ENCODE results near the gene BICDL1. TPM values are rescaled to one million over a fixed set of nuclear protein-coding genes. Genes with fewer than 3 reads are reported as not detected.
A peak's percentile ranks its signal among the peaks of the same experiment; 100 is the strongest.

The BICDL1 gene
- total and polyA plus RNA-seq, 10 of the 15 experiments (the other 5 are each of a cell fraction or from before 2014, with no cell fraction given), result 0.72 to 12.3 (median 4.2) TPM

DNA sequence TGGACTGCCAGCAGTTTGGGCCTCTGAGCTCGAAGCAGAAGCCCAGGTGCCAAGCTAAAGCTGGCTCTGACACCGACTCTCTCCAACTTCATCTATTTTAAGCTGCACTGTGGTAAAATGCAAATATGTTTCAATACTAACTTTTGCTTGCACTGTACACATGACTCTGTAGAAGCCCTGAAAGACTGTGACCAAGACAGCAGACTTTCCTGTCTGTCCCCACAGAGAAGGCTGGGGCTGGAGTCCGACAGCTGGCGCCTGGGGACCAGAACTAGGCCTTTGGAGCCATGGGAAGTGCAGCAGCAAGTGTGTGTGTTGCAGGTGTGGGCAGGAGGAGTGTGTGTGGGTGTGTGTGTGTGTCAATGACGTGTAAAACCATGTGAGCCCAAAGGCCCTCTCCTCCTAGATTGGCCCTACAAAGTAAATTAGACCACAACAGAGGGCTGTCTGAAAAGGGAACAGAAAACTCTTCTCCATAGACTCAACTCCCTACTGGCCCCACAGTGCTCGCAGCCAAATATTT, 143.9 kb downstream of the BICDL1 start (continued):
- TF ChIP-seq, protein P1, sequence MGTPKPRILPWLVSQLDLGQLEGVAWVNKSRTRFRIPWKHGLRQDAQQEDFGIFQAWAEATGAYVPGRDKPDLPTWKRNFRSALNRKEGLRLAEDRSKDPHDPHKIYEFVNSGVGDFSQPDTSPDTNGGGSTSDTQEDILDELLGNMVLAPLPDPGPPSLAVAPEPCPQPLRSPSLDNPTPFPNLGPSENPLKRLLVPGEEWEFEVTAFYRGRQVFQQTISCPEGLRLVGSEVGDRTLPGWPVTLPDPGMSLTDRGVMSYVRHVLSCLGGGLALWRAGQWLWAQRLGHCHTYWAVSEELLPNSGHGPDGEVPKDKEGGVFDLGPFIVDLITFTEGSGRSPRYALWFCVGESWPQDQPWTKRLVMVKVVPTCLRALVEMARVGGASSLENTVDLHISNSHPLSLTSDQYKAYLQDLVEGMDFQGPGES (IDR thresholded peaks at IDR 0.05), result no peak
- TF ChIP-seq SP1 (IDR thresholded peaks at IDR 0.05; ENCODE audit: low read depth, low read length) (peak; percentile 65), POLR2A (IDR thresholded peaks at IDR 0.05; ENCODE audit: low read depth, low read length) (peak; percentile 78), RAD51 (IDR thresholded peaks at IDR 0.05) (peak; percentile 75), MEF2B (IDR thresholded peaks at IDR 0.05; ENCODE audit: partially characterized antibody, poor library complexity, severe bottlenecking) (peak; percentile 92), ATF7 (IDR thresholded peaks at IDR 0.05; ENCODE audit: low read depth) (peak; percentile 94), ZNF622 (IDR thresholded peaks at IDR 0.05) (no peak), RB1 (IDR thresholded peaks at IDR 0.05; ENCODE audit: borderline replicate concordance) (no peak; the same call in 1 of the 2 replicates), POLR2AphosphoS5 (IDR thresholded peaks at IDR 0.05; ENCODE audit: low read length) (peak; percentile 80), FOS (IDR thresholded peaks at IDR 0.05; ENCODE audit: borderline replicate concordance, extremely low read depth, insufficient read length) (no peak), MYB (IDR thresholded peaks at IDR 0.05; ENCODE audit: borderline replicate concordance, low read depth, low read length) (no peak), YY1 (IDR thresholded peaks at IDR 0.05; ENCODE audit: low read depth, low read length) (peak; percentile 22; the same call in 1 of the 2 replicates), CHD4 (IDR thresholded peaks at IDR 0.05) (no peak)
- TF ChIP-seq, protein P2, sequence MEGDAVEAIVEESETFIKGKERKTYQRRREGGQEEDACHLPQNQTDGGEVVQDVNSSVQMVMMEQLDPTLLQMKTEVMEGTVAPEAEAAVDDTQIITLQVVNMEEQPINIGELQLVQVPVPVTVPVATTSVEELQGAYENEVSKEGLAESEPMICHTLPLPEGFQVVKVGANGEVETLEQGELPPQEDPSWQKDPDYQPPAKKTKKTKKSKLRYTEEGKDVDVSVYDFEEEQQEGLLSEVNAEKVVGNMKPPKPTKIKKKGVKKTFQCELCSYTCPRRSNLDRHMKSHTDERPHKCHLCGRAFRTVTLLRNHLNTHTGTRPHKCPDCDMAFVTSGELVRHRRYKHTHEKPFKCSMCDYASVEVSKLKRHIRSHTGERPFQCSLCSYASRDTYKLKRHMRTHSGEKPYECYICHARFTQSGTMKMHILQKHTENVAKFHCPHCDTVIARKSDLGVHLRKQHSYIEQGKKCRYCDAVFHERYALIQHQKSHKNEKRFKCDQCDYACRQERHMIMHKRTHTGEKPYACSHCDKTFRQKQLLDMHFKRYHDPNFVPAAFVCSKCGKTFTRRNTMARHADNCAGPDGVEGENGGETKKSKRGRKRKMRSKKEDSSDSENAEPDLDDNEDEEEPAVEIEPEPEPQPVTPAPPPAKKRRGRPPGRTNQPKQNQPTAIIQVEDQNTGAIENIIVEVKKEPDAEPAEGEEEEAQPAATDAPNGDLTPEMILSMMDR (IDR thresholded peaks at IDR 0.05 in 2 of 3, conservative IDR thresholded peaks at IDR 0.05 in 1 of 3; ENCODE audit: control insufficient read depth in 2 of 3, extremely low read depth in 1 of 3, insufficient read depth in 1 of 3, low read depth in 3 of 3, low read length in 3 of 3), result no peak
- TF ChIP-seq, protein P3, sequence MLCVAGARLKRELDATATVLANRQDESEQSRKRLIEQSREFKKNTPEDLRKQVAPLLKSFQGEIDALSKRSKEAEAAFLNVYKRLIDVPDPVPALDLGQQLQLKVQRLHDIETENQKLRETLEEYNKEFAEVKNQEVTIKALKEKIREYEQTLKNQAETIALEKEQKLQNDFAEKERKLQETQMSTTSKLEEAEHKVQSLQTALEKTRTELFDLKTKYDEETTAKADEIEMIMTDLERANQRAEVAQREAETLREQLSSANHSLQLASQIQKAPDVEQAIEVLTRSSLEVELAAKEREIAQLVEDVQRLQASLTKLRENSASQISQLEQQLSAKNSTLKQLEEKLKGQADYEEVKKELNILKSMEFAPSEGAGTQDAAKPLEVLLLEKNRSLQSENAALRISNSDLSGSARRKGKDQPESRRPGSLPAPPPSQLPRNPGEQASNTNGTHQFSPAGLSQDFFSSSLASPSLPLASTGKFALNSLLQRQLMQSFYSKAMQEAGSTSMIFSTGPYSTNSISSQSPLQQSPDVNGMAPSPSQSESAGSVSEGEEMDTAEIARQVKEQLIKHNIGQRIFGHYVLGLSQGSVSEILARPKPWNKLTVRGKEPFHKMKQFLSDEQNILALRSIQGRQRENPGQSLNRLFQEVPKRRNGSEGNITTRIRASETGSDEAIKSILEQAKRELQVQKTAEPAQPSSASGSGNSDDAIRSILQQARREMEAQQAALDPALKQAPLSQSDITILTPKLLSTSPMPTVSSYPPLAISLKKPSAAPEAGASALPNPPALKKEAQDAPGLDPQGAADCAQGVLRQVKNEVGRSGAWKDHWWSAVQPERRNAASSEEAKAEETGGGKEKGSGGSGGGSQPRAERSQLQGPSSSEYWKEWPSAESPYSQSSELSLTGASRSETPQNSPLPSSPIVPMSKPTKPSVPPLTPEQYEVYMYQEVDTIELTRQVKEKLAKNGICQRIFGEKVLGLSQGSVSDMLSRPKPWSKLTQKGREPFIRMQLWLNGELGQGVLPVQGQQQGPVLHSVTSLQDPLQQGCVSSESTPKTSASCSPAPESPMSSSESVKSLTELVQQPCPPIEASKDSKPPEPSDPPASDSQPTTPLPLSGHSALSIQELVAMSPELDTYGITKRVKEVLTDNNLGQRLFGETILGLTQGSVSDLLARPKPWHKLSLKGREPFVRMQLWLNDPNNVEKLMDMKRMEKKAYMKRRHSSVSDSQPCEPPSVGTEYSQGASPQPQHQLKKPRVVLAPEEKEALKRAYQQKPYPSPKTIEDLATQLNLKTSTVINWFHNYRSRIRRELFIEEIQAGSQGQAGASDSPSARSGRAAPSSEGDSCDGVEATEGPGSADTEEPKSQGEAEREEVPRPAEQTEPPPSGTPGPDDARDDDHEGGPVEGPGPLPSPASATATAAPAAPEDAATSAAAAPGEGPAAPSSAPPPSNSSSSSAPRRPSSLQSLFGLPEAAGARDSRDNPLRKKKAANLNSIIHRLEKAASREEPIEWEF (IDR thresholded peaks at IDR 0.05; ENCODE audit: insufficient replicate concordance, low read depth, low read length), result no peak
- TF ChIP-seq, protein P4, sequence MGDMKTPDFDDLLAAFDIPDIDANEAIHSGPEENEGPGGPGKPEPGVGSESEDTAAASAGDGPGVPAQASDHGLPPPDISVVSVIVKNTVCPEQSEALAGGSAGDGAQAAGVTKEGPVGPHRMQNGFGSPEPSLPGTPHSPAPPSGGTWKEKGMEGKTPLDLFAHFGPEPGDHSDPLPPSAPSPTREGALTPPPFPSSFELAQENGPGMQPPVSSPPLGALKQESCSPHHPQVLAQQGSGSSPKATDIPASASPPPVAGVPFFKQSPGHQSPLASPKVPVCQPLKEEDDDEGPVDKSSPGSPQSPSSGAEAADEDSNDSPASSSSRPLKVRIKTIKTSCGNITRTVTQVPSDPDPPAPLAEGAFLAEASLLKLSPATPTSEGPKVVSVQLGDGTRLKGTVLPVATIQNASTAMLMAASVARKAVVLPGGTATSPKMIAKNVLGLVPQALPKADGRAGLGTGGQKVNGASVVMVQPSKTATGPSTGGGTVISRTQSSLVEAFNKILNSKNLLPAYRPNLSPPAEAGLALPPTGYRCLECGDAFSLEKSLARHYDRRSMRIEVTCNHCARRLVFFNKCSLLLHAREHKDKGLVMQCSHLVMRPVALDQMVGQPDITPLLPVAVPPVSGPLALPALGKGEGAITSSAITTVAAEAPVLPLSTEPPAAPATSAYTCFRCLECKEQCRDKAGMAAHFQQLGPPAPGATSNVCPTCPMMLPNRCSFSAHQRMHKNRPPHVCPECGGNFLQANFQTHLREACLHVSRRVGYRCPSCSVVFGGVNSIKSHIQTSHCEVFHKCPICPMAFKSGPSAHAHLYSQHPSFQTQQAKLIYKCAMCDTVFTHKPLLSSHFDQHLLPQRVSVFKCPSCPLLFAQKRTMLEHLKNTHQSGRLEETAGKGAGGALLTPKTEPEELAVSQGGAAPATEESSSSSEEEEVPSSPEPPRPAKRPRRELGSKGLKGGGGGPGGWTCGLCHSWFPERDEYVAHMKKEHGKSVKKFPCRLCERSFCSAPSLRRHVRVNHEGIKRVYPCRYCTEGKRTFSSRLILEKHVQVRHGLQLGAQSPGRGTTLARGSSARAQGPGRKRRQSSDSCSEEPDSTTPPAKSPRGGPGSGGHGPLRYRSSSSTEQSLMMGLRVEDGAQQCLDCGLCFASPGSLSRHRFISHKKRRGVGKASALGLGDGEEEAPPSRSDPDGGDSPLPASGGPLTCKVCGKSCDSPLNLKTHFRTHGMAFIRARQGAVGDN (IDR thresholded peaks at IDR 0.05), result peak; percentile 94; the same call in 1 of the 2 replicates
- TF ChIP-seq, protein P5, sequence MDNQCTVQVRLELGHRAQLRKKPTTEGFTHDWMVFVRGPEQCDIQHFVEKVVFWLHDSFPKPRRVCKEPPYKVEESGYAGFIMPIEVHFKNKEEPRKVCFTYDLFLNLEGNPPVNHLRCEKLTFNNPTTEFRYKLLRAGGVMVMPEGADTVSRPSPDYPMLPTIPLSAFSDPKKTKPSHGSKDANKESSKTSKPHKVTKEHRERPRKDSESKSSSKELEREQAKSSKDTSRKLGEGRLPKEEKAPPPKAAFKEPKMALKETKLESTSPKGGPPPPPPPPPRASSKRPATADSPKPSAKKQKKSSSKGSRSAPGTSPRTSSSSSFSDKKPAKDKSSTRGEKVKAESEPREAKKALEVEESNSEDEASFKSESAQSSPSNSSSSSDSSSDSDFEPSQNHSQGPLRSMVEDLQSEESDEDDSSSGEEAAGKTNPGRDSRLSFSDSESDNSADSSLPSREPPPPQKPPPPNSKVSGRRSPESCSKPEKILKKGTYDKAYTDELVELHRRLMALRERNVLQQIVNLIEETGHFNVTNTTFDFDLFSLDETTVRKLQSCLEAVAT (IDR thresholded peaks at IDR 0.05), result peak; percentile 48; the same call in 1 of the 2 replicates
